Measurements from ENCODE around the gene PDZD8. TPM values are rescaled to one million over a fixed set of nuclear protein-coding genes. Genes with fewer than 3 reads are reported as not detected.

Gene PDZD8
- total RNA-seq, 4 donors from 2014 or later = 29.6 to 60.1 (median 42.4) TPM

DNA sequence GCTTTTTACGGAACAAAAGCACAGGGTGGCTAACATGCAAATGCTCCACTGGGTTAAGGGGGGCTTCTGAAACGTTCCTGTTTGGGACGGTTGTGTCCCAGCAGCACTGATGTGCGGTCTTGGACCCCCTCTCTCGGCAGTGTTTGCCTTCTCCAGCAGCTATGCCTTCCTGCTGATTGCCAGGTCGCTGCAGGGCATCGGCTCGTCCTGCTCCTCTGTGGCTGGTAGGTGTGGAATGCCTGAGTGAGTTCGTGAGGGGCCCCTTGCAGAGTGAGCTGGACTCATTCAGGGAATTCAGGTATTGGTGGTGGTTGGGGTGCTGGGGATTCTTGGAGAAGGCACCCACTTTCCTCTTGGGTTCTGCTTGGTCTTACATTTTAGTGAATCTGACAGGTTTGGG, 121.3 kb downstream of the PDZD8 start:
- DNase-seq (ENCODE audit: low spot score) (no peak), ATAC-seq (ENCODE audit: low FRiP score) (no peak)
- no peak for TF ChIP-seq CTCF (IDR thresholded peaks at IDR 0.05)

- ATAC-seq (ENCODE audit: low FRiP score) (no peak), DNase-seq (ENCODE audit: low spot score) (no peak)
- no peak for TF ChIP-seq CTCF (IDR thresholded peaks at IDR 0.05)
These were observed 124.8 kb downstream of the PDZD8 start for GRCh38 chr10:117250411-117250810.

DNA sequence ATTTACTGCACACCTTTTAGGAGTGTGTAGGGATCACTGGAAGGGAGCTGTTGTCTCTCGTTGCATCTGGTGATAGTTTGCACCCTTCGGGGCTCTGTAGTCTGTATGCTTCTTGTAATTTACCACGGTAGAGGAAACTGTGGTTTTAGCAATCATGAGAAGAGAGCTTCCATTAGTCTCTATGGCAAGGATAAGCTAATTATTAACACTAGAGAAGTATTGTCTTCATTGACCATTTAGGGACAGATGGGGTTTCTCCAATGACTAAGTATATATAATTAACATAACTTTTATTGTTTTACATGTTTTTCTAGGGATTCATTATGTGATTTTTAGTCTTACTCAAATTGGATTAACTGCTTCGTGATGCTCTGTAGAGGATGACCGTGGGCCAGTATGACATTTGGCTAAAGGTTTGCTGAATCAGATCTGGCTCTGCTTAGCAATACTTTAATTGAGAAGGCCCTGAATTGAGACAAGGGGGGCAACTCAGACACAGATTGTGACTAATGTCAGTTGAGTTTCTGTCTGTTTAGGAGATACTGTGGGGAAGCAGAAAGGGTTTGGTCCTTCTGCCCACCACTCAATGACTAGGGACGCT, 125.6 kb downstream of the PDZD8 start:
- TF ChIP-seq CTCF (IDR thresholded peaks at IDR 0.05) = no peak
- DNase-seq (ENCODE audit: low spot score) (no peak), ATAC-seq (ENCODE audit: low FRiP score) (no peak)

DNA sequence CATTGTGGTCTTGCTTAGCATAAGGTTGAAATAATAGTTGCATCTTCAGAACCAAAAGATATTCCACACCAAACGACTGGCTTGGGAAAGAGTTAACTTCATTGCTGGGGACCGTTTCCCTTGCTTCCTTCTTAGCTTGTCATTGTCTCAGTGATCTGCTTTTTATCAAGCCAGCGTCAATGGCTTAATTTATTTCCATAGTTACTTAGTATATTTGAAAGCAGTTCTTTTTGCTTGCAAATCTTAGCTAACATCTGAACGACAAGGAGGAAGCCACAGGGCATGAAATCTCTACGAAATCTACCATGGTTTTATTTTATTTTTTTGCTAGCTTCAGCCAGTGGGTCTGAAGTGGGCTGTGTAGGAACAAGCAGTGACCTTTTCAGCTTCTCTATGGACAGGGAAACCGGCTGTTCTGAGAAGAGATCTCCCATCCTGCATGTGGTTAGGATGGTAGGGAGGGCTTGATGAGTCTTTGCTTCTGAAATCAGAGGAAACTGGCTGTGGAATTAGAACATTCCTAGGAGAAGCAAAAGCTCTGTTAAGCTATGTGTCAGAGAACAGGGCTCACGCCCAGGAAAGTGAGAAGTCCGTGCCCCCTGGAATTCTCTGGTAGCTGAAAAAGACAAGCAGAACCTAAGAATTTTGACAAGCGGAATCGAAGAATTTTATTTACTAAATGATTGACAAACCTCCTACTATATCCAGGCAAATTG, 126.3 kb downstream of the PDZD8 start:
- DNase-seq (ENCODE audit: low spot score) (no peak), ATAC-seq (ENCODE audit: low FRiP score) (no peak)
- no peak for TF ChIP-seq CTCF (IDR thresholded peaks at IDR 0.05)

- DNase-seq (ENCODE audit: low spot score) = no peak
- TF ChIP-seq CTCF (IDR thresholded peaks at IDR 0.05) = no peak
- ATAC-seq (ENCODE audit: low FRiP score) = no peak
These were observed 128.1 kb downstream of the PDZD8 start for GRCh38 chr10:117246997-117247671.

DNA sequence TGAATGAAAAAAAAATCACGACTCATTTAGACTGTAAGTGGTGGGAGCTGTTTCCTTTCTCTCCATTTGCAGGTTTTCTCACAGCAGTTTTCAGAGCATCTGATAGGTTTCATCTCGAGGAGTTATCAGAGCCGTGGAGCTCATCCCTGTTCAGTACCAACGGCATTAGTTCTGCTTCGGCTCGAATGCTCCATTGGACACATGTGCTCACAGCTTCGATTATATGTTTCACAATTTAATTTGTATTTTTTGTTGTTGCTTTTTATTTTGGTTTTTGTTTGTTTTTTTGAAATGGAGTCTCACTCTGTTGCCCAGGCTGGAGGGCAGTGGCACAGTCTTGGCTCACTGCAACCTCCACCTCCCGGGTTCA, 132.8 kb downstream of the PDZD8 start:
- TF ChIP-seq CTCF (IDR thresholded peaks at IDR 0.05) = no peak
- no peak for DNase-seq (ENCODE audit: low spot score)
- ATAC-seq (ENCODE audit: low FRiP score) = no peak

Data from omental fat pad (tissue), 4 donors.